ENCODE results near the gene CDR2. TPM values are rescaled to one million over a fixed set of nuclear protein-coding genes. Genes with fewer than 3 reads are reported as not detected.

Gene CDR2
- total and polyA plus RNA-seq, 4 donors: 26.4 to 37.9 (median 31.3) TPM

DNA sequence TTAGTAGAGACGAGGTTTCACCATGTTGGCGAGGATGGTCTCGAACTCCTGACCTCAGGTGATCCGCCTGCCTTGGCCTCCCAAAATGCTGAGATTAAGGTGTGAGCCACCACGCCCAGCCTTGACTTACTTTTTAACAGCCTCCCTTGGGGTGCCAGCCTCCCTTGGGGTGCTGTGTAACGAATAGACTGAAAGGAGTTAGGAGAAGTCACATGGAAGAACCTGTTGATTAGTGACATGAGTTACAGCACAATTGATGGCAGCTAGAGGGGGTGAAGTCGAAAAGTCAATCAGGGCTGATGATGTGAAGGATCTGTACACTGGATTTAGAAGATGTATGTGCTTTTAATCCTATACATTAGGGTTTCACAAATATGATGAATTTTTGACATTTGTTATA is 39.4 kb upstream of the CDR2 start:
- Histone ChIP-seq H3K27ac (ENCODE audit: low read depth in 1 of 2, low read length in 2 of 2) (no peak overlapping the region), H3K4me3 (ENCODE audit: low read length in 2 of 2) (no peak overlapping the region), H3K9me3 (ENCODE audit: control insufficient read depth, low read length) (no peaks in the 10 kb centered on the region), H3K36me3 (ENCODE audit: control insufficient read depth in 1 of 2, insufficient read depth in 2 of 2, low read length in 1 of 2) (no peaks in the 10 kb centered on the region), H3K27me3 (ENCODE audit: control insufficient read depth in 1 of 2, insufficient read depth in 2 of 2, low read length in 1 of 2) (no peaks in the 10 kb centered on the region), H3K4me1 (ENCODE audit: control insufficient read depth in 1 of 2, insufficient read depth in 2 of 2, low read length in 2 of 2) (no peaks in the 10 kb centered on the region)
- no peak for DNase-seq
- WGBS, 2 donors: 95 to 97% methylated on average over 7 of the region's 7 CpGs
- intact Hi-C loops (cut with DNase I): loop anchor here in 1 of 2 donors (10.0 kb wide), 1 partner anchor 69 kb away; no protein-coding TSS in a partner anchor
- no peak for ATAC-seq (ENCODE audit: low FRiP score)

DNA sequence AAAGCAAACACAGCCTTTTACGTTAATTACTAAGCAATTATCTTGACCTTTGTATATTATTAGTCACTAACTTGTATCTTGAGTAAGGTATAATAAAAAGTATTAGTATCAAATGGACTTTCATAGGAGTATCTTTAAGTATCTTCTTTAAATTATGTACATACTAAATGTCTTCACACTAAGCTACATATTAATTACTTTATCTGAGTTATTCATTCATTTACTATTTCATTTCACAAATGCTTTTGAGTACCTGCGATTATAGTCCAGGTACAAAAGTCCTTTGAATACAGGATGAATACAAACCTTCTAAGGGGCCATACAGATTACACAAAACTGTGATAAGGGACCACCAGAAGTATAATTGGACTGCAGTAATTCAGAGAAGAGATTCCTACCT is 33.1 kb upstream of the CDR2 start:
- 92 to 95% methylated on average over 2 of the region's 2 CpGs for WGBS, 2 donors

DNA sequence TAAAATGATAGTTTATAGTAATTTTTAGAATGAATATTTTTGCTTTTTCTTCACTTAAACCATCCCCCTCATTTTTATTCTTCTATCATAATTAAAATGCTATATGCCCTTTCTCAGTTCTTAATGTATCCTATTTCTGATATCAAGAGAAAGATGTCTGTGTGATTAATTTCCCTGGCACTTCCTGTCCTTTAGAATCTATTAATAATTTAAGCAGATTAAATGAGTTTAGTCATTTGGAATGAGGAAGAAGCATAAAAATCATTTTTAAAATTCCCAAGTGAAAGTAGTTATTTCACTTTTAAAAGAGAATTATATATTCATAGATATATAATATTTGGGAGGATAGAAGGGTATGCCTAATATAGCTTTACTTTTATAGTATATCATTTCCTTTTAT is 27.8 kb upstream of the CDR2 start:
- DNase-seq (no peak), ATAC-seq (ENCODE audit: low FRiP score) (no peak)
- H3K4me3 ChIP-seq (ENCODE audit: low read length in 2 of 2): no peak overlapping the region
- H3K36me3 ChIP-seq (ENCODE audit: control insufficient read depth in 1 of 2, insufficient read depth in 2 of 2, low read length in 1 of 2): no peaks in the 10 kb centered on the region
- H3K27ac ChIP-seq (ENCODE audit: low read depth in 1 of 2, low read length in 2 of 2): no peak overlapping the region
- H3K27me3 ChIP-seq (ENCODE audit: control insufficient read depth in 1 of 2, insufficient read depth in 2 of 2, low read length in 1 of 2): no peaks in the 10 kb centered on the region
- no peaks in the 10 kb centered on the region for H3K4me1 ChIP-seq (ENCODE audit: control insufficient read depth in 1 of 2, insufficient read depth in 2 of 2, low read length in 2 of 2)
- intact Hi-C loops (cut with DNase I): no loop called here
- no peaks in the 10 kb centered on the region for H3K9me3 ChIP-seq (ENCODE audit: control insufficient read depth, low read length)

More for the DNA sequence above, 33.1 kb upstream of the CDR2 start:
- H3K36me3 ChIP-seq (ENCODE audit: control insufficient read depth in 1 of 2, insufficient read depth in 2 of 2, low read length in 1 of 2): peaks cover 0 to 4% of the 10 kb centered on the region in 2 donors
- intact Hi-C loops (cut with DNase I): no loop called here
- H3K4me1 ChIP-seq (ENCODE audit: control insufficient read depth in 1 of 2, insufficient read depth in 2 of 2, low read length in 2 of 2): no peaks in the 10 kb centered on the region
- no peak overlapping the region for H3K4me3 ChIP-seq (ENCODE audit: low read length in 2 of 2)
- no peak overlapping the region for H3K27ac ChIP-seq (ENCODE audit: low read depth in 1 of 2, low read length in 2 of 2)
- DNase-seq: no peak
- H3K27me3 ChIP-seq (ENCODE audit: control insufficient read depth in 1 of 2, insufficient read depth in 2 of 2, low read length in 1 of 2): no peaks in the 10 kb centered on the region
- no peak for ATAC-seq (ENCODE audit: low FRiP score)
- H3K9me3 ChIP-seq (ENCODE audit: control insufficient read depth, low read length): no peaks in the 10 kb centered on the region

DNA sequence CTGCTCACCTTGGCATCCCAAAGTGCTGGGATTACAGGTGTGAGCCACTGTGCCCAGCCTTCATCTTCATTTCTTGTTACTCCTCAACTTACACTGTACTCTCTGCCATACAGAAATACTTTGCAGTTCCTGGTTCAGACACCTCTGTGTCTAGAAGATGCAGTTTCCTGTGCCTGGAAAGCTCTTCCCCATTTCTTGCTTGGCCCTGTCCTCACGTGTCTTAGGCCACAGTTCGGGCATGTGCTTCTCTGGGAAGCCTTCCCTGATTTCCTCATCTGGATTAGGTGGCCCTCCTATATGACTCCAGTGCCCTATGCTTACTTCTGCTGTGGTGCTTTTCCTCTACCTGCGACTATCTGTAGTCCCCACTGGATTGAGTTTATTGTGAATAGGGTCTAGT is 26.5 kb upstream of the CDR2 start:
- no peak for ATAC-seq (ENCODE audit: low FRiP score)
- H3K4me1 ChIP-seq (ENCODE audit: control insufficient read depth in 1 of 2, insufficient read depth in 2 of 2, low read length in 2 of 2): no peaks in the 10 kb centered on the region
- peak in 1 of 2 donors; percentile 53 for DNase-seq
- H3K4me3 ChIP-seq (ENCODE audit: low read length in 2 of 2): no peak overlapping the region
- H3K27me3 ChIP-seq (ENCODE audit: control insufficient read depth in 1 of 2, insufficient read depth in 2 of 2, low read length in 1 of 2): no peaks in the 10 kb centered on the region
- WGBS, 2 donors: 94 to 95% methylated on average over 3 of the region's 3 CpGs
- intact Hi-C loops (cut with DNase I): no loop called here
- no peaks in the 10 kb centered on the region for H3K36me3 ChIP-seq (ENCODE audit: control insufficient read depth in 1 of 2, insufficient read depth in 2 of 2, low read length in 1 of 2)
- H3K27ac ChIP-seq (ENCODE audit: low read depth in 1 of 2, low read length in 2 of 2): no peak overlapping the region
- H3K9me3 ChIP-seq (ENCODE audit: control insufficient read depth, low read length): no peaks in the 10 kb centered on the region

DNA sequence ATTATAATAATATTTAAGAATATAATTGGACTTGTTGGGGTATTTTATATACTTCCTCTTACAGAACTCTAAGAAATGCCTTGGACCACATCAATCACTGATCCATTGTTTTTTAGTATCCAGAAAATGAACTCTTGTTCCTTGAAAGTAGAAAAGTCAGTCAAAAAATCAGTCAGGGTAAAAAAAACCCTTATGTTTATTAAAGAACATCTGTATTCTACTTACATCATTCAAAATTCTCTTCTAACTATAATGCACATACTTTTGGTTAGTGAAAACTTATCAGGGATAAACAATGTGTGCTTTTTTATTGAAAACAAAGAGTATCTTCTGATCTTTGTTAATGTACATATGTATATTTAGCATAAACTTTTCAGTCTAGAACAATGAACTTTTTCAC is 23.5 kb upstream of the CDR2 start:
- no peaks in the 10 kb centered on the region for H3K9me3 ChIP-seq (ENCODE audit: control insufficient read depth, low read length)
- ATAC-seq (ENCODE audit: low FRiP score) (no peak), DNase-seq (no peak)
- H3K36me3 ChIP-seq (ENCODE audit: control insufficient read depth in 1 of 2, insufficient read depth in 2 of 2, low read length in 1 of 2): no peaks in the 10 kb centered on the region
- no peak overlapping the region for H3K27ac ChIP-seq (ENCODE audit: low read depth in 1 of 2, low read length in 2 of 2)
- no peak overlapping the region for H3K4me3 ChIP-seq (ENCODE audit: low read length in 2 of 2)
- intact Hi-C loops (cut with DNase I): no loop called here
- H3K27me3 ChIP-seq (ENCODE audit: control insufficient read depth in 1 of 2, insufficient read depth in 2 of 2, low read length in 1 of 2): no peaks in the 10 kb centered on the region
- no peaks in the 10 kb centered on the region for H3K4me1 ChIP-seq (ENCODE audit: control insufficient read depth in 1 of 2, insufficient read depth in 2 of 2, low read length in 2 of 2)

DNA sequence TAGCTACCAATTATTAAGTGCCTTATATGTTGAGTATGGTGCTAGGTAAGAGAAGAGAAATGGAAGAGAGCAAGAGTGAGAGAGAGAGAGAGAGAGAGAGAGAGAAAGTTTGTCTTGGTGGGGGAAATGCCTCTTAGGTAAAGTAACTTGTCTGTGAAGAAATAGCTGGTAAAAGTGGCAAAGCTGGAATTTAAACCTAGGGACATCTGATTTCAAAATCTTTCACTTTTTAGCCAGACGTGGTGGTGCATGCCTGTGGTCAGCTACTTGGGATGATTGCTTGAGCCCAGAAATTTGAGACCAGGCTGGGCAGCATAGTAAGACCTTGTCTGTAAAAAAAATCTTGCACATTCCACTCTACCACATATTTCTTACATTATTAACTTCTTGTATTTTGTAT is 23.0 kb upstream of the CDR2 start:
- no peak overlapping the region for H3K4me3 ChIP-seq (ENCODE audit: low read length in 2 of 2)
- DNase-seq (no peak), ATAC-seq (ENCODE audit: low FRiP score) (no peak)
- no peak overlapping the region for H3K27ac ChIP-seq (ENCODE audit: low read depth in 1 of 2, low read length in 2 of 2)
- H3K4me1 ChIP-seq (ENCODE audit: control insufficient read depth in 1 of 2, insufficient read depth in 2 of 2, low read length in 2 of 2): no peaks in the 10 kb centered on the region
- no peaks in the 10 kb centered on the region for H3K27me3 ChIP-seq (ENCODE audit: control insufficient read depth in 1 of 2, insufficient read depth in 2 of 2, low read length in 1 of 2)
- 41 to 50% methylated on average over 1 of the region's 1 CpG for WGBS, 2 donors
- no peaks in the 10 kb centered on the region for H3K36me3 ChIP-seq (ENCODE audit: control insufficient read depth in 1 of 2, insufficient read depth in 2 of 2, low read length in 1 of 2)
- intact Hi-C loops (cut with DNase I): no loop called here
- no peaks in the 10 kb centered on the region for H3K9me3 ChIP-seq (ENCODE audit: control insufficient read depth, low read length)

DNA sequence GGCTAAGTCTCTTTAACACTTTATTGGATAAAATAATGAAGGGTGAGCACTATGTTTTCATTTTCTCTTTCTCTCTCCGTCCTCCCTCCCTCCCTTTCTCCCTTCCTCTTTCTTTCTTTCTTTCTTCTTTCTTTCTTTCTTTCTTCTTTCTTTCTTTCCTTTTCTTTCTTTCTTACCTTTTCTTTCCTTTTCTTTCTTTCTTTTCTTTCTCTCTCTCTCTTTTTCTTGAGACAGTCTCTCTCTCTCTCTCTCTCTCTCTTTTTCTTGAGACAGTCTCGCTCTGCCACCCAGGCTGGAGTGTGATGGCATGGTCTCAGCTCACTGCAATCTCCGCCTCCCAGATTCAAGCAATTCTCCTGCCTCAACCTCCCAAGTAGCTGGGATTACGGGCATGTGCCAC is 21.5 kb upstream of the CDR2 start:
- no peak overlapping the region for H3K4me3 ChIP-seq (ENCODE audit: low read length in 2 of 2)
- 96 to 97% methylated on average over 4 of the region's 4 CpGs for WGBS, 2 donors
- no peaks in the 10 kb centered on the region for H3K27me3 ChIP-seq (ENCODE audit: control insufficient read depth in 1 of 2, insufficient read depth in 2 of 2, low read length in 1 of 2)
- no peaks in the 10 kb centered on the region for H3K4me1 ChIP-seq (ENCODE audit: control insufficient read depth in 1 of 2, insufficient read depth in 2 of 2, low read length in 2 of 2)
- no peaks in the 10 kb centered on the region for H3K36me3 ChIP-seq (ENCODE audit: control insufficient read depth in 1 of 2, insufficient read depth in 2 of 2, low read length in 1 of 2)
- ATAC-seq (ENCODE audit: low FRiP score): no peak
- no peak overlapping the region for H3K27ac ChIP-seq (ENCODE audit: low read depth in 1 of 2, low read length in 2 of 2)
- DNase-seq: no peak
- intact Hi-C loops (cut with DNase I): no loop called here
- H3K9me3 ChIP-seq (ENCODE audit: control insufficient read depth, low read length): no peaks in the 10 kb centered on the region

DNA sequence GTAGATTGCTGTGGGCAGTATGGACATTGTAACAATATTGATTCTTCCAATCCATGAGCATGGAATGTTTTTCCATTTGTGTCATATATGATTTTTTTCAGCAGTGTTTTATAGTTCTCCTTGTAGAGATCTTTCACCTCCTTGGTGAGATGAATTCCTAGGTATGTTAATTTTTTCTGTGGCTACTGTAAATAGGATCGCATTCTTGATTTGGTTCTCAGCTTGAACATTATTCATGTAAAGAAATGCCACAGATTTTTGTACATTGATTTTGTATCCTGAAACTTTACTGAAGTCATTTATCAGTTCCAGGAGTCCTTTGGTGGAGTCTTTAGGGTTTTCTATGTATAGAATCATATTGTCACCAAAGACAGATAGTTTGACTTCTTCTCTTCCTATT is 19.7 kb upstream of the CDR2 start:
- no peak overlapping the region for H3K4me3 ChIP-seq (ENCODE audit: low read length in 2 of 2)
- H3K4me1 ChIP-seq (ENCODE audit: control insufficient read depth in 1 of 2, insufficient read depth in 2 of 2, low read length in 2 of 2): no peaks in the 10 kb centered on the region
- no peaks in the 10 kb centered on the region for H3K36me3 ChIP-seq (ENCODE audit: control insufficient read depth in 1 of 2, insufficient read depth in 2 of 2, low read length in 1 of 2)
- H3K27ac ChIP-seq (ENCODE audit: low read depth in 1 of 2, low read length in 2 of 2): no peak overlapping the region
- intact Hi-C loops (cut with DNase I): no loop called here
- no peak for DNase-seq
- H3K27me3 ChIP-seq (ENCODE audit: control insufficient read depth in 1 of 2, insufficient read depth in 2 of 2, low read length in 1 of 2): no peaks in the 10 kb centered on the region
- WGBS, 2 donors: 89 to 98% methylated on average over 1 of the region's 1 CpG
- H3K9me3 ChIP-seq (ENCODE audit: control insufficient read depth, low read length): no peaks in the 10 kb centered on the region
- ATAC-seq (ENCODE audit: low FRiP score): no peak

DNA sequence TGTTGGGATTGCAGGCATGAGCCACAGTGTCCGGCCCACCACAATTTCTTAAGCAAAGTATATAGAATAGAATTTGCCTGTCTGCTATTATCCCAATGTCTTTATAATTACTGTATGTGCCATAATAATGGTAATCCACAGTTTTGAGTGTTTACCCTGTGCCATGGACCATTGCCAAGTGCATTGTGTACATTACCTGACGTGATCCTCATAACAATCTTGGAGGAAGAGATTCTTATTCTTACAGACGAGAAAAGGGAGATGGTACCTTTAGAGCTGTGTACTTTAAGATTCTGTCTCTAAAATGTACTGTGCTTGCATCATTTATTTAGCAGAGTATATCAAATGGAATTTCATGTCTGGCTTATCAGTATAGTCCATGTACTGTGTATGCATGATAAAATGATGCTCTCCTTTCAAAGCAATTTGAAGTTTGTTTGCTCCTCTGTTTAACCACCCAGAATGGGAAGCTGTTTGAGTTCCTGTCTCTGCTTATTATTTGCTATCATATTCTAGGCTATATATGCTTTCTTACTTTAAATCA is 13.8 kb upstream of the CDR2 start:
- Histone ChIP-seq H3K27ac (ENCODE audit: low read depth in 1 of 2, low read length in 2 of 2) (no peak overlapping the region), H3K4me1 (ENCODE audit: control insufficient read depth in 1 of 2, insufficient read depth in 2 of 2, low read length in 2 of 2) (no peaks in the 10 kb centered on the region), H3K36me3 (ENCODE audit: control insufficient read depth in 1 of 2, insufficient read depth in 2 of 2, low read length in 1 of 2) (no peaks in the 10 kb centered on the region), H3K27me3 (ENCODE audit: control insufficient read depth in 1 of 2, insufficient read depth in 2 of 2, low read length in 1 of 2) (no peaks in the 10 kb centered on the region), H3K4me3 (ENCODE audit: low read length in 2 of 2) (no peak overlapping the region), H3K9me3 (ENCODE audit: control insufficient read depth, low read length) (no peaks in the 10 kb centered on the region)
- ATAC-seq (ENCODE audit: low FRiP score) (no peak), DNase-seq (no peak)
- WGBS, 2 donors: 88% methylated on average over 3 of the region's 3 CpGs
- intact Hi-C loops (cut with DNase I): no loop called here

Data from aorta (tissue), 5 donors.